ENCODE data around the gene PI4KB.
"Not testable (repeated sequence)": the region's sequence is repeated elsewhere in the genome, so short reads cannot be mapped to it uniquely, and the experiment has no call there.

Gene PI4KB

DNA sequence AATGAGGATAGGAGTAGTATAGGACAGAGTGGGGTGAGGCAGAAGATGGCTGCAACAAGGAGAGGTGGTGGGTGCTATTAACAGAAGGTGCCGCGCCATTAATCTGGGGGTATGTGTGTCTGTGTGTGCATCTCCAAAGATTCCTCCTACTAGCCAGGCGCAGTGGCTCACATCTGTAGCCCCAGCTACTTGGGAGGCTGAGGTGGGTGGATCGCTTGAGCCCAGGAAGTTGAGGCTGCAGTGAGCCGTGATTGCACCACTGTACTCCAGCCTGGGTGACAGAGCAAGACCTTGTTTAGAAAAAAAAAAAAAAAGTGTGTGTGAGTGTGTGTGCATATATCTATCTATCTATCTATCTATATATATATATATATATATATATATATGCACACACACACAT is 51.9 kb downstream of the PI4KB start:
- not testable (repeated sequence) for DNase-seq

GRCh38 chr1:151273924-151274466 is 53.2 kb downstream of the PI4KB start:
- no peak for DNase-seq

- DNase-seq: no peak
Measured at GRCh38 chr1:151267760-151268159, 59.5 kb downstream of the PI4KB start.

- DNase-seq: no peak
Measured at GRCh38 chr1:151266821-151267220, 60.4 kb downstream of the PI4KB start.

GRCh38 chr1:151266315-151266714 is 60.9 kb downstream of the PI4KB start:
- DNase-seq: no peak

GRCh38 chr1:151265446-151266236 is 61.6 kb downstream of the PI4KB start:
- no peak for DNase-seq

- DNase-seq: no peak
Measured at GRCh38 chr1:151259351-151259750, 67.9 kb downstream of the PI4KB start.

DNA sequence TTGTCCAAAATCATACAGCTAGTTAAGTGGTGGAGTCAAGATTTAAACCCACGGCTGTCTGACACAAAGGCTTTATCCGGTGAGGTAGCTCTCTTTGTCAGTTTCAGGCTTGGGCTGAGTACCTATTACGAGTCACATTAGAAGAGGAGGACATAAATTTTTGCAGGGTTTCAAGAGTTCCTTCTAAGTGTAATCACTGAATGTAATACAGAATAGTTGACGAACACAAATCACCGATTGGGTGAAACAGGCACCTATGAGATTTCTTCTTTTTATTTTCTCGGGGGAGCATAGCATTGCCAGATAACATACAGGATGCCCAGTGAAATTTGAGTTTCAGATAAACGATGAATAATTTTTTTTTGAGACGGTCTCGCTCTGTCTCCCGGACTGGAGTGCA is 71.8 kb downstream of the PI4KB start:
- no peak for DNase-seq

DNA sequence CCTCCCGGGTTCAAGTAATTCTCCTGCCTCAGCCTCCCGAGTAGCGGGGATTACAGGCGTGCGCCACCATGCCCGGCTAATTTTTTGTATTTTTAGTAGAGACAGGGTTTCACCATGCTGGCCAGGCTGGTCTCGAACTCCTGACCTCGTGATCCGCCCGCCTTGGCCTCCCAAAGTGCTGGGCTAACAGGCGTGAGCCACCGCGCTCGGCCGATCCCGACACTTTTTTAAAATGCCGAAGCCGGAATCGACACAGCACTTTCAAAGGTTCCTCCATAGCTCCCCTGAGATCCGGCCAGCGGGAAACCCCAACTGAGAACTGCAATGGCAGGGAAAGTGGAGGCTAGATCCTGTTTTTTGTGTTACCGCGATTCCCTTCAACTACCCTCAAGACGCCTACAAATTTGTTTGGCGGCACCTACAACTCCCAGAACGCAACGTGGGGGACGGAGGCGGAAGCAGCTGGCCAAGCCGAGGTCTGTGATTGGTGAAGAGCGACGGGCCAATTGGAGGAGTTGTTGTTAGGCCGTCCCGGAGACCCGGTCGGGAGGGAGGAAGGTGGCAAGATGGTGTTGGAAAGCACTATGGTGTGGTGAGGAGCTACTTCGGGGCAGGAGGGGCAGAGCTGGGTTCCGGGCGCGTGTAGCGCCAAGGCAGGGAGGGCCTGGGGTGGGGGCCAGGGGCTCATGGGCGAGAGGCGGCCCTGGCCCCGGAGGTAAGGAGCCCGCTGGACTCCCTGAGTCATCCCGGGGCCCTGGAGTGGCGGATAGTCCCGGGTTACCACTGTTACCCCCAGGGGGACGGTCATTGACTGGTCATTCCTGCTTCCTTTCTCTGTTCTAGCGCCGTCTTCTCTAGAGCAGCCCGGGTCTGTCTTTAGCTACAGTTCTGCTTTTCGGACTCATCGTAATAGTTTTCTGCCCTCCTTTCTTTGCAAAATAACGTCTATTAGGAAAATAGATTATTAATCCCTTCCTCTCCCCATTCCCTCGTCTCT is 72.7 kb downstream of the PI4KB start, which contains the start of gene PSMD4:
PSMD4 (plus strand) TSS at position 518 of the 997 bp plus-strand sequence; CDS start at position 567, 49 bp downstream.
- peak; percentile 99 for DNase-seq

DNA sequence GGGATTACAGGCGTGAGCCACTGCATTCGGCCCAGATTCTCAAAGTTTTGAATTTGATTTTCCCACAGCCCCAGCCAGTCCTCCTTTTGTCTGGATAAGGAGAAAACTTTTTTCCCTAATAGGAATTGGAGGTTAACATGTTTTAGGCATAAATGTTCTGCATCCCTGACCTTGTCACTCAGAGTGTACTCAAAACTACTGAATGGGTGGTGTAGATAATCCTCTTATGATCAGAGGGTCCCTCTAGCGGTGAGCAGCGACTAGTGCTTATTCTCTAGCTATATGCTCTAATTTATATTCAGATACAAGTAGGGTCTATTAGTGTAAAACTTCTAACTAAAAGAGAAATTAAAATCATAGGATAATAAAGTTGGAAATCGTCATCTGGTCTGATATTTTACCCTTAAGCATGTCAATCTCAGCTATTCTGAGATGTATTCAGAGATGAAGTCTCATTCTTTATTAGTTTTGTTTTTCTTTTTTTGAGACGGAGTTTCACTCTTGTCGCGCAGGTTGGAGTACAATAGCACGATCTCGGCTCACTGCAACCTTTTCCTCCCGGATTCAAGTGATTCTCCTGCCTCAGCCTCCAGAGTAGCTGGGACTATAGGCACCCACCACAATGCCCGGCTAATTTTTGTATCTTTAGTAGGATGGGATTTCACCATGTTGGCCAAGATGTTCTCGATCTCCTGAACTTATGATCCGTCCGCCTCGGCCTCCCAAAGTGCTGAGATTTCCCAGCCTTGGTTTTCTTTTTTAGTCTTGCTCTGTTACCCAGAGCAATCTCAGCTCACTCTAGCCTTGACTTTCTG is 75.4 kb downstream of the PI4KB start:
- DNase-seq: peak; percentile 95

DNA sequence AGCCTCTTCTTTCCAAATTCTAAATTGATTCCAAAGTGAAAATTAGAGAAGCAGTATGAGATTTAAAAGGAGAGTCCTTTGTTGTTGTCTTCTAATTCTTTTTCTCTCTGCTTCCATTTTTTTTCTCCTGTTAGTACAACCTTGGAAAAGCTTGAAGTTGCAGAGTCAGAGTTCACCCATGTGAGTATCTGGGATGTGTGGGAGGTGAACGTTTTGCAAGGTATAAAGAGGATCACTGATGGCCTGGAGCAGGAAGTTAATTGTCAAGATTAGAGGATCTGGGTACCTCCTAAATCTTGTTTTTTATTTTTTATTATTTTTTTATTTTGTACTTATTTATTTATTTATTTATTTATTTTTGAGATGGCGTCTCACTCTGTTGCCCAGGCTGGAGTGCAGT is 80.4 kb downstream of the PI4KB start:
- no peak for DNase-seq

DNA sequence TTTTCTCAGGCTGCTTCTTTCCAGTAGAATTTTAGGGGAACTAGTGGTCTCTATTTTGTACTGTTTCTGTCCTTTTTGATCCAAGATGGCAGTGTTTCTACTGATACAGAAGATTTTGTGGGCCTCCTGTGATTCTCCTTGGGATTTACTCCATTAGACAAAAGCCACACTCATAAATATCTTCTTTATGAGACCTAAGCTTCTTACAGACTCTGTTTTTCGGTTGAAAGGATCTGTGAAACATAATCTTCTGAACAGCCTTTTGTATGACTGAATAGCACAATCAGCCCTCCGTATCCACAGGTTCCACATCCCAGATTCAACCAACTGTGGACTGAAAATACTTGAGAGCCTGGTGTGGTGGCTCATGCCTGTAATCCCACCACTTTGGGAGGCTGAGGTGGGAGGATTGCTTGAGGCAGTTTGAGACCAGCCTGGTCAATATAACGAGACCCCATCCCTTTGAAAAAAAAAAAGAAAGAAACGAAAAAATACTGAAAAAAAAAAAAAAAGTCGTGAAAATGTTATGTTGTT is 83.5 kb downstream of the PI4KB start:
- DNase-seq: peak; percentile 64

- no peak for DNase-seq
Measured at GRCh38 chr1:151242442-151242841, 84.8 kb downstream of the PI4KB start.

Measured in NCI-H82 (cell line).